GM19452 (cell line): ENCODE data around the gene CACNA2D1.

Experiments
- ATAC-seq: cut with Tn5 transposase; IDR thresholded peaks from one replicate; pipeline ENCODE4 v1.9.1; 2021; ENCODE audit not compliant: unreplicated experiment

CACNA2D1 gene

DNA sequence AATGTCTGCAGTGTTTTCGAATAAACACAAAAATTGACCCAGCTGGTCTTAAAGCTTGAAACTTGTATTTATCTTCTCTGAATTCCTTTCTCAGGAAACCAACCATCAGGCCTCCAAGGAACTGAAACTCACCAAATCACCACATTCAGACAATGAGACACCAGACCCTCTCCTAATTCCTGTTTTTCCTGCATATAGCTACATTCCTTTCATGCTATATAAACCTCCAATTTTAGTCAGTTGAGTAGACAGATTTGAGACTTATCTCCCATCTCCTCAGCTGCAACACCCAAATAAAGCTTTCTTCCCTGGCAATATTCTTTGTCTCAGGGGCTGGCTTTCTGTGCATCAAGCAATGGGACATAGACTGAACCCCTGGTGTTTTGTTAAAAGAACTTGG is 317.0 kb downstream of the CACNA2D1 start:
- no peak for ATAC-seq

DNA sequence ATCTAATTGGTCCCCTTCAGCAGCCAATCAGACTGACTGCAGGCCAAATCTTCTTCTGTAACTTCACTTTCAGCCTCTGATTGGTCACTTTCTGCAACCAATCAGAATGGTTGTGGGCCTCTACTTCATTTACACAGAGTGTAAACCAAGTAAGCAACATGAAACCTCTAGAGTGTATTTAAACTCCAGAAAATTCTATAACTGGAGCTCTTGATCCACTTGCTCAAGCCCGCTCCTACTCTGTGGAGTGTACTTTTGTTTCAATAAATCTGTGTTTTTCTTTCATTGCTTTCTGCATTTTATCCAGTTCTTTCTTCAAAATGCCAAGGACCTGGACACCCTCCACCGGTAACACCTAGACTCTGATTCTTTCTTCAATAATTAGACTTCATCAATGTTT is 319.1 kb downstream of the CACNA2D1 start:
- ATAC-seq, result no peak

- no peak for ATAC-seq
These were observed 321.3 kb downstream of the CACNA2D1 start for GRCh38 chr7:82122275-82122674.

GRCh38 chr7:82114237-82114636 is 329.3 kb downstream of the CACNA2D1 start:
- no peak for ATAC-seq

DNA sequence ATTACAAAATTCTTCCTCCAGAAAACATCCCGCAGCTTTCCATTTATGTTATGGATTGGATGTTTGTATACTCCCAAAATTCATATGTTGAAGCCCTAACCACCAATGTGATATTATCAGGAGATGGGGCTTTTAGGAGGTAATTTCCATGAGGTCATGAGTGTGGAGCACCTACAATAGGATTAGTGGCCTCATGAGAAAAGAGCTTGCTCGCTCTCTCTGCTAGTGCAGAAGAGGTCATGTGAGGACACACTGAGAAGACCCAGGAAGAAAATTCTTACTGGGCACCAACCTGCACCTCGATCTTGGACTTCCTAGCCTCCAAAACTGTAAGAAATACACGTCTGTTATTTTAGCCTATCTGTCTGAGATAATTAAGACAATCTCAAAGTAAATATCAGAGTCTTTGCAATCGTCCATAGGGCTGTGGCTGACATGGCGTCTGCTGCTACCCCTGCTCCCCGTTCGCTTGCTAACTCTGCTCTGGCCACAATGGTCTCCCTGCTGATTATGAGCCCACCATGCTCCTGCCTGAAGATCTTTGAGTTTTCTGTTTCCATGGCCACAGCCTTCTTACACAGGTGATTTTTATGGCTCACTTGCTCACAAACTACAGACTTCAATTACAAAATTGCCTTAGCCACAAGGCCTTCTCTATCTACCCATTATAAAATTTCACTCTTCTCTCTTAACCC is 333.3 kb downstream of the CACNA2D1 start:
- no peak for ATAC-seq

- no peak for ATAC-seq
These were observed 334.3 kb downstream of the CACNA2D1 start for GRCh38 chr7:82109288-82109687.

DNA sequence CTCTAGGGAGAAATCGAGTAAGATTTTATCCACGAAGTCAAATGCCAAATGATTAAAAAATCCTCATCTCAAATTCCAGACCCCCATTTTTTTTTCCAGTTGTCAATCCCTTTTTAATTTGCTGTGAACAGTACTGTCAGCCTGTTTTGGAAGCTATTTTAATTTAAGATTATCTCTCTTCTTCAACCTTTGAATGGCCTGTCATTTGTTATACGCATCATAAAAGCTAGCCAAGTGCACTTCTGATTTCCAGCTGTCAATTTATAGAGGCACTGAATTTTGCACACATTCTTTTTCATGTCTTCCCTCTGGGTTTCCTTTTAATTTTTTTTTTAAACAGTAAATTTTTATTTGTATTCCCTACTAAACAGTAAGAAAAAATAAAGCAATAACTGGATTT is 337.4 kb downstream of the CACNA2D1 start:
- ATAC-seq, result no peak

DNA sequence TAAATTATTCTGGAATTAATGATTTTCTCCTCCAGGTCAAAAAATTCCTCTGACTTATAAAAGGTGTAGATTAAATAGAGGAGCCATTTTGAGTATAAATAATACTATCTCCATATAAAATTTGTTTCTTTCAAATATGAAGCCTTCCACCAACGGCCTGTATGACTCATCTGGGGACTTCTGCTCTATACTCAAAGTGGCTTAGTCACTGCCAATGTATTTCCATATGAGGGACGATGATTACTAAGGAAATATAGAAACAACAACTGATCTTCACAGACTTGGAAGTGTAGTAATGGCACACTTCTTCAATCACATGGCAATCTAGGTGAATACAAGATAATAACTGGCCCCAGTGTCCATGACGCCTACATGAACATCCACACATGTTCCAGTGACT is 338.1 kb downstream of the CACNA2D1 start:
- no peak for ATAC-seq

DNA sequence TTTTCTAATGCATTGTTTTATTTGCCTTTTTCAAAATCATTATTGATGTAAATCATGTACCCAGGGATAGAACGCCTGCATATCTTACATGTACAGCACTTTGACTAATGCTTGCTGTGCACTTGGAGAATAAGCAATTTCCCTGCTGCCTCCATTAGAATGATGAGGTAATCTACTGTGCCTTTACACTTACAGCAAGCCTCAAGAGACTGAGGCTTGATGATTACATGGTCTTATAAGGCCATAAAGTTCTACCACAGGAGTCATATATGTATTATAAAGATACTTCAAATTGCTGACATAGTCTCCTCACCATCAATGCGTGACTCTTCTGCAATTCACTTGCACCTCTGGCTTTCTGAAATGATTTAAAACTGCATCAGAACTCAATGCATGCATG is 345.2 kb downstream of the CACNA2D1 start:
- no peak for ATAC-seq

DNA sequence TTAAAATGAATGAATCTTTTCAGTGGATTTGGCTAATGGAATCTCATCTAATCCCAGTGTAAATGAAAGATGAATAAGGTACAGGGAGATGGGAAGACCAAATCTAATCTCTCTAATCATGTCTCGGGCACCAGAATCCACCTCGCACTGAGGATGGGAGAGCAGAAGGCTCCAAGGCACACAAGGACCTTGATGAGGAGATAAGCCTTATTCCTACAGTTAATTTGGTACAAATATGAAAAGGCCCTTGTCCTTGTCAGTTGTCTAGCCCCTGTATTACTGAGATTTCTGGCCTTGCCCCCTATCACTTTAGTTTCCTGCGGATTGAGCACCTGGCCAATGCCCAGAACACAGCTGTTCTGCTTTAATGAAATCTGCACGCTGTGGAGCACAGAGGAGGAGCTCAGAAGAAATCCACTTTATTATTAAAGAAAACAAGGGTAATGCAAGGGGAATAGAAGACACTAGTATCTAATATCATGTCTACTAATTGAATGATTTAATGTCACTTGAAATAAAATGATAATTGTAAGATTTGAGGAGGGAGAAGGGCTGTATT is 352.4 kb downstream of the CACNA2D1 start:
- no peak for ATAC-seq

- no peak for ATAC-seq
These were observed 356.5 kb downstream of the CACNA2D1 start for GRCh38 chr7:82087099-82087498.

DNA sequence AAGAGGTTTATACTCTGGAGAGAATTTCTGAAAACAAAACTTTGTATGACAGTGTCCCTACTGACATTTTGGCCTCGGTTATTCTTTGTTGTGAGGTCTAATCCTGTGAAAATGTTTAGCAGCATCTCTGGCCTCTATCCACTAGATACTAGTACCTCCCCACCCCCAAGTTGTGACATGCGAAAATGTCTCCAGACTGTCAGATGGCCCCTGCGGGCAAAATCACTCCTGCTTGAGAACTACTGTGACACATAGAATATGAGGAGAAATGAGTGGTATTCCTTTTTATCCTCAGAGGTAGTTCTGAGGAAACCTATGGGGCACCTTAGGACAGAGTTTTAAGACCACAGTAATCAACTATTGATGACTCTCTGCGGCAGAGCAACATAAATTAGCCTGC is 358.5 kb downstream of the CACNA2D1 start:
- no peak for ATAC-seq

DNA sequence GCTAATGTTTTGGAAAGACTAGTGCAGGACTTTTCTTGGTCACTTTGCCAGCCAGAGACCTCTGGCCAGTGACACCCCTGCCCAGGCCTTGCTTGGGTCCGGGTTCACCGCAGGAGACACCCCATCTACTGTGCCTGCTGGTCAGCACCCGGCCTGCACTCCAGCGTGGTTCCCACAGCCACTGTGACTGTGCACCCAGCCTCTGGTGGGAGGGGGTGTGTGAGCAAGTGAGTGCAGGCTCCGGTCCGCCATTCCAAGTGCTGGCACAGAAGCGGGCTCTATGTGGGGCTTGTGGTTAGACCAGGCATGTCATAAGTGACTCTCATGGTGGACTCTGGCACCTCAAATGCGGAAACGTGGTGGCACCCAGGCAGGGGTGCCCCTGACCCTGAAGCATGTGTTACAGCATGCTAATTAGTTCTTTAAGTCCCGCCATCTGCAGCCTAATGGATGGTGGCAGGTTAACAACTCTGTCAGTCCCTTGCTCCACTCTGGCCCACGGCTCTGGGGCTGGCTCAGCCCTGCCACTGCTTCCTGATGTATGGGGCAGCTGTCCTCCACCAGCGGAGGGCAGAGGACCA is 361.8 kb downstream of the CACNA2D1 start:
- no peak for ATAC-seq

DNA sequence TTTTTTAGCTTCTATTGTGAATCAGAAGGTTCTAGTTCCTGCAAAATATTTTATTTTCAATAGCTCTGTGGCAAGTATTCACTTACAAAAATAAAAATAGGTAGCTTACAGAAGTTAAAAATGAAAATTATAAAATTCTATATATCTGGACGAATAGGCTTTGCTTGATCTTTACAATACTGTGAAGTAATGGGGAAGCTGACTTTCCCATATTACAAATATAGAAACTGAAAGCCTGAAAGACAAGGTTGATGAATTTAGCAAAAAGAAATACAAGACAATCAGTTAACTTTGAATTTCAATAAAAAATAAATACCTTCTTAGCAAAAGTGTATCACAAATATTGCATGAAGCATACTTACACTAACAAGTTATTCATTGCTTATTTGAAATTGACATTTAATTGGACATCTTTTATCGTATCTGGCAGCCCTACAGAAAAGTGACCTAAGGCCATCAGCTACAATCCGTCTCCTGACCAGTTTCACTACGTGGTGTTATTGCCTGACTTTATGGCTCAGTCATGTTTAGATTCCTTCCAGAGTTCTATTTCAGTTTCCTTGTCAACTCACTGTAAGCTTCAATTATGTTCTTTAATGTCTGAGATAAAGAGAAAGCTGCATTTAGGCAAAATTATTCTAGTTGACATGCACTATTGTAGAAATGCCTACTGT is 363.2 kb downstream of the CACNA2D1 start:
- no peak for ATAC-seq

GRCh38 chr7:82079527-82079926 is 364.1 kb downstream of the CACNA2D1 start:
- no peak for ATAC-seq

DNA sequence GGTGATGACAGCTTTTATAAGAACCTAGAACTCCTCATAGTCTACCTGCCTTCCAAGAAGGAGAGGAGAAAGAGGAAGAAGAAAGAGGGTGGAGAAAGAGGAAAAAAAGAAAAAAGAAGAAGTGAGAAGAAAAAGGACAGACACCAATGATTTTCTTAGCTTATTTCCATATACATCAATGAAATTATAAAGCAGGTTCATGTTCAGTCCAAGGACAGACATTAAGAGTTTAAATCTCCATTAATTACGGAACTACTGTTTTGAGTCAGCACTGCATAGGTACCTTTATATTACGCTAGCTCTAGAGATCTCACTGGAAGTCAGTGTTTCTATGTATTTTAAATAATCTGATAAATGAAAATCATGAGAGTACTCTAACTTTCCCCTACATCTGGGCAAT is 364.8 kb downstream of the CACNA2D1 start:
- no peak for ATAC-seq

DNA sequence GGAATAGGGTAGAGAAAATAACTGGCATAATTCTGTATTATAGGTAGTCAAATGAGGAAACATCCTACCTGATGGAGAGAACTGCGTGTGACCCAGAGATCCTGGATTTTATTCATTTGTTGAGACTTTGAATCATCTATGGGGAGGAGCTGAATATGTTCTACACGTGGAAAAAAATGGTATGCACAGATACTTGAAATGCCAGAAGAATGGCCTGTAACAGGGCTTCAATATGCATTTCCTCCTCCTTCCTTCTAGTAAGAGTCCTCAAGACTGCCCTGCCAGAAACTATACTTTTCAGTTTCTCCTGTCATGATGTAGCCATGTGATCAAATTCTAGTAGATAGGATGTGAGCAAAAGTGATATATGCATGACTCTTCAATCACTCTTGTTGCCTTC is 372.1 kb downstream of the CACNA2D1 start:
- no peak for ATAC-seq

DNA sequence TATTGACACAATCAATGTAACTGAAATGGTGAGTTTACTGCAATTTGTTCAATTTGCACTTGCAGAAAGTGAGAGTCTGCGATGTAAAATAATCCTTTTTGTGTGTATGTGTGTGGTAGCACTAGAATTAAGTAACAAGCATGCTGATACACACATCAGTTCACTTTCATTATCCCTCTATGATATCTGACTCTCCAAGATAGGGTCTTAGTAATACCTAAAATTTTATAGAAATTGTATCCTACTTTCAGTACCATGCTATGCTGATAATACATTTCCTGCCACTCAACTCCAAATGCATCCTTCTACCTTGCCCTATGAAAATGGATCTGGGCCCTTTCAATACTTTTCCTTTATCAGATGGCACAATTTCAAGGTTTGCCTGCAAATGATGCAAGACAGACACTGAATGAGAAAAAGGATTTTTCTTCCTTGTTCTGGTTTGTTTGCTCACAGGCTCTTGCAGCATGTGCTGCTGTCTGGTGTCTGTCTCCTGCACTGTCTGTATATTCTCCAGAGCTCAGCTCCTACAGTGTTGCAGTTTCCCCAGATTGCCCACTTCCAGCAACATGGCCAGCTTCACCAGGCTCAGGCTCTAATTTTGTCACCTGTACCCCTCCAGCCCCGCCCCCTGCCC is 375.8 kb downstream of the CACNA2D1 start:
- ATAC-seq, result no peak

DNA sequence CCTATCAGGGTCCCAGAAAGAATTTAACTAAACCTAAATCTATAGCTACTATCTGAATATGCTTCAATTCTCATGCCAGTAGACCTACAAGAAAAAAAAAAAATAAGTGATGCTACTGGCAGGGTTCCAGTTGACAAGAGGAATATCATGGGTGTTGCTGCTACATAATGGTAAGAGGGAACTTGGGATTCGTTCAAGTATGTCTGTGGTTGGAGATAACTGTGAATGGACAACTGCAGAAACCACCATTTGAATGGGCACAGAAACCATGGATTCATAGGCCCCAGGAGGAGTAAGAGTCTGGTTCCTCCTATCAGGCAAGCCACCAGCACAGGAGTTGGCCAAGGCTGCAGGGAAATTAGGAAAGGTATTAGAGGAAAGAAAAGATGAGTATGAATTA is 386.1 kb downstream of the CACNA2D1 start:
- no peak for ATAC-seq

GRCh38 chr7:82056282-82056681 is 387.3 kb downstream of the CACNA2D1 start:
- no peak for ATAC-seq

- ATAC-seq, result no peak
These were observed 389.0 kb downstream of the CACNA2D1 start for GRCh38 chr7:82054544-82054943.
